IMR-90 (cell line): Measurements from ENCODE around the gene SPINT2. TPM values are rescaled to one million over a fixed set of nuclear protein-coding genes. Genes with fewer than 3 reads are reported as not detected.
A peak's percentile ranks its signal among the peaks of the same experiment; 100 is the strongest.

Source experiments
- ATAC-seq: fragments of 200-7000 bp; cut with Tn5 transposase; 2 replicates; pipeline ENCODE4 v1.9.1; 2020; ENCODE audit warnings: low read depth, mild to moderate bottlenecking, moderate library complexity
- BruUV-seq: library from RNA; stranded (reverse); fragments of 400-500 nt; replicated peaks from 2 replicates; lab custom pipeline; 2021; lab: Mats Ljungman, UMichigan
- CTCF ChIA-PET: fragments of 300-600 bp; formaldehyde crosslinking; extraction: SDS; loops from one replicate; lab custom pipeline; 2021; ENCODE audit warnings: antibody characterized with exemption; lab: Yijun Ruan, JAX
- POLR2A ChIA-PET: fragments of 300-600 bp; sonication (Branson Sonifier 250); formaldehyde crosslinking; loops from one replicate; lab custom pipeline; 2022; ENCODE audit warnings: antibody characterized with exemption; ENCODE audit not compliant: unreplicated experiment; lab: Charles Lee
- DNase-seq: peaks from one replicate; pipeline ENCODE4 v3.0.0; 2013
- H2AFZ ChIP-seq: replicated peaks from 2 replicates; pipeline ENCODE3; 2013; ENCODE audit warnings: low read length, mild to moderate bottlenecking; ENCODE audit not compliant: poor library complexity
- H2AK5ac ChIP-seq: 2 replicates; pipeline ENCODE4 v1.6.1; 2013; ENCODE audit warnings: low read depth, low read length, inconsistent platforms
- H2AK9ac ChIP-seq: replicated peaks from 2 replicates; pipeline ENCODE3; 2013; ENCODE audit warnings: mild to moderate bottlenecking, low read depth, low read length, moderate library complexity; ENCODE audit not compliant: poor library complexity
- H2BK120ac ChIP-seq: 2 replicates; pipeline ENCODE4 v1.6.1; 2013; ENCODE audit warnings: low read depth, low read length, inconsistent platforms
- H2BK15ac ChIP-seq: 3 replicates; pipeline ENCODE4 v1.6.1; 2013; ENCODE audit warnings: low read depth, low read length, inconsistent platforms
- H2BK20ac ChIP-seq: 2 replicates; pipeline ENCODE4 v1.6.1; 2013; ENCODE audit warnings: low read depth, mild to moderate bottlenecking, inconsistent platforms, low read length, moderate library complexity
- H2BK5ac ChIP-seq: 2 replicates; pipeline ENCODE4 v1.6.1; 2013; ENCODE audit warnings: mild to moderate bottlenecking, low read depth, low read length, inconsistent platforms; ENCODE audit not compliant: poor library complexity, severe bottlenecking
- H3K14ac ChIP-seq: replicated peaks from 2 replicates; pipeline ENCODE4 v1.6.1; 2013; ENCODE audit warnings: low read depth, low read length, inconsistent platforms
- H3K18ac ChIP-seq: 2 replicates; pipeline ENCODE4 v1.6.1; 2013; ENCODE audit warnings: low read depth, low read length, control low read depth
- H3K23ac ChIP-seq: 2 replicates; pipeline ENCODE4 v1.6.1; 2013; ENCODE audit warnings: low read depth, low read length, inconsistent platforms
- H3K27ac ChIP-seq: 2 replicates; pipeline ENCODE4 v1.5.1; 2013; ENCODE audit warnings: mild to moderate bottlenecking, control low read depth, low read length; ENCODE audit not compliant: insufficient read depth
- H3K27me3 ChIP-seq: 2 replicates; pipeline ENCODE4 v1.6.1; 2013; ENCODE audit warnings: low read length; ENCODE audit not compliant: control insufficient read depth, insufficient read depth
- H3K36me3 ChIP-seq: 2 replicates; pipeline ENCODE4 v1.6.1; 2013; ENCODE audit warnings: low read length, mixed read lengths; ENCODE audit not compliant: control insufficient read depth, insufficient read depth
- H3K4ac ChIP-seq: 2 replicates; pipeline ENCODE4 v1.6.1; 2013; ENCODE audit warnings: low read depth, low read length, inconsistent platforms
- H3K4me1 ChIP-seq: 2 replicates; pipeline ENCODE4 v1.6.1; 2013; ENCODE audit warnings: low read length, mixed read lengths; ENCODE audit not compliant: control insufficient read depth, insufficient read depth
- H3K4me2 ChIP-seq: 2 replicates; pipeline ENCODE4 v1.6.1; 2013; ENCODE audit warnings: low read depth, mild to moderate bottlenecking, control low read depth, low read length, moderate library complexity
- H3K4me3 ChIP-seq: 2 replicates; pipeline ENCODE4 v1.5.1; 2013; ENCODE audit warnings: low read depth, mild to moderate bottlenecking, control low read depth, low read length, moderate library complexity; ENCODE audit not compliant: insufficient read depth
- H3K56ac ChIP-seq: 2 replicates; pipeline ENCODE4 v1.6.1; 2013; ENCODE audit warnings: low read length, inconsistent platforms; ENCODE audit not compliant: insufficient read depth; ENCODE audit errors: extremely low read depth
- H3K79me1 ChIP-seq, 2 experiments: 2 replicates each; pipeline ENCODE4 v1.6.1; 2013; ENCODE audit warnings: low read length in 2 of 2, inconsistent platforms in 1 of 2, low read depth in 1 of 2
- H3K9ac ChIP-seq: 2 replicates; pipeline ENCODE4 v1.6.1; 2013; ENCODE audit warnings: low read depth, low read length, control low read depth
- H3K9me1 ChIP-seq: 2 replicates; pipeline ENCODE4 v1.6.1; 2013; ENCODE audit warnings: low read length, inconsistent platforms; ENCODE audit not compliant: insufficient read depth
- H3K9me3 ChIP-seq: 2 replicates; pipeline ENCODE4 v1.6.1; 2013; ENCODE audit warnings: low read length; ENCODE audit not compliant: control insufficient read depth, insufficient read depth
- H4K20me1 ChIP-seq: 2 replicates; pipeline ENCODE4 v1.6.1; 2013; ENCODE audit warnings: low read length, inconsistent platforms; ENCODE audit not compliant: insufficient read depth
- H4K5ac ChIP-seq: 2 replicates; pipeline ENCODE4 v1.6.1; 2013; ENCODE audit warnings: mild to moderate bottlenecking, low read depth, low read length, control low read depth
- H4K8ac ChIP-seq, 2 experiments: 2 replicates each; pipeline ENCODE4 v1.6.1; 2013; ENCODE audit warnings: low read depth in 2 of 2, low read length in 2 of 2, control low read depth in 1 of 2, inconsistent platforms in 1 of 2
- H4K91ac ChIP-seq: 2 replicates; pipeline ENCODE4 v1.6.1; 2013; ENCODE audit warnings: low read depth, low read length, inconsistent platforms; ENCODE audit not compliant: insufficient read depth
- BHLHE40 ChIP-seq: fragments of 150-350 bp; IDR thresholded peaks from 2 replicates; pipeline ENCODE4 v1.6.1; 2016; ENCODE audit warnings: mild to moderate bottlenecking, low read depth, low read length
- CEBPB ChIP-seq: IDR thresholded peaks from 2 replicates; pipeline ENCODE4 v1.6.1; 2012; ENCODE audit warnings: low read depth, low read length, improper control_type of control experiment
- CHD1 ChIP-seq: IDR thresholded peaks from 2 replicates; pipeline ENCODE4 v1.6.1; 2012; ENCODE audit warnings: low read depth, low read length, improper control_type of control experiment
- CTCF ChIP-seq: conservative IDR thresholded peaks from 2 replicates; pipeline ENCODE4 v1.5.1; 2012; ENCODE audit warnings: mild to moderate bottlenecking, low read depth, low read length, improper control_type of control experiment
- ELK1 ChIP-seq: fragments of 150-350 bp; IDR thresholded peaks from 2 replicates; pipeline ENCODE4 v1.6.1; 2016; ENCODE audit warnings: low read depth, mild to moderate bottlenecking, low read length, moderate library complexity, borderline replicate concordance
- FOS ChIP-seq: fragments of 150-350 bp; IDR thresholded peaks from 2 replicates; pipeline ENCODE4 v1.6.1; 2016; ENCODE audit warnings: low read depth, low read length
- MAFK ChIP-seq: IDR thresholded peaks from 2 replicates; pipeline ENCODE4 v1.6.1; 2012; ENCODE audit warnings: low read depth, low read length, improper control_type of control experiment
- MAZ ChIP-seq: IDR thresholded peaks from 2 replicates; pipeline ENCODE4 v1.6.1; 2012; ENCODE audit warnings: low read depth, mild to moderate bottlenecking, low read length, improper control_type of control experiment, moderate library complexity, borderline replicate concordance
- MXI1 ChIP-seq: IDR thresholded peaks from 2 replicates; pipeline ENCODE4 v1.6.1; 2012; ENCODE audit warnings: low read depth, mild to moderate bottlenecking, low read length, moderate library complexity, borderline replicate concordance
- NFE2L2 ChIP-seq: fragments of 150-350 bp; IDR thresholded peaks from 2 replicates; pipeline ENCODE4 v1.6.1; 2016; ENCODE audit warnings: low read depth, mild to moderate bottlenecking, low read length
- POLR2A ChIP-seq: IDR thresholded peaks from 2 replicates; pipeline ENCODE4 v1.6.1; 2012; ENCODE audit warnings: mild to moderate bottlenecking, low read depth, low read length
- RAD21 ChIP-seq: IDR thresholded peaks from 2 replicates; pipeline ENCODE4 v1.6.1; 2012; ENCODE audit warnings: low read length, improper control_type of control experiment
- RCOR1 ChIP-seq: IDR thresholded peaks from 2 replicates; pipeline ENCODE4 v1.6.1; 2012; ENCODE audit warnings: mild to moderate bottlenecking, low read length, improper control_type of control experiment; ENCODE audit not compliant: insufficient replicate concordance
- RFX5 ChIP-seq: IDR thresholded peaks from 2 replicates; pipeline ENCODE4 v1.8.0; 2012; ENCODE audit warnings: low read depth, mild to moderate bottlenecking, low read length, moderate library complexity
- SMC3 ChIP-seq: fragments of 150-350 bp; IDR thresholded peaks from 2 replicates; pipeline ENCODE4 v1.6.1; 2016; ENCODE audit warnings: low read depth, mild to moderate bottlenecking, antibody characterized with exemption, low read length, moderate library complexity
- USF2 ChIP-seq: fragments of 150-350 bp; IDR thresholded peaks from 2 replicates; pipeline ENCODE4 v1.6.1; 2017; ENCODE audit warnings: mild to moderate bottlenecking, antibody characterized with exemption, low read length, low read depth
- WGBS, 2 experiments: methylation state at CpG; one replicate each; pipeline versions ENCODE4 v1.1.5 to v1.1.7; 2013; ENCODE audit warnings: missing lambda C conversion rate in 2 of 2; ENCODE audit not compliant: insufficient read length in 1 of 2; ENCODE audit errors: extremely low coverage in 2 of 2; 5-methylcytosine and 5-hydroxymethylcytosine counted together
- dilution Hi-C: fragments of 300-500 bp; cut with HindIII; formaldehyde crosslinking; loops from one replicate; pipeline ENCODE4 v1.14.3; 2018; ENCODE audit warnings: low sequenced_read_pairs; ENCODE audit not compliant: unreplicated experiment
- in situ Hi-C: fragments of 300-500 bp; cut with MboI; formaldehyde crosslinking; loops from 3 replicates; pipeline ENCODE4 v1.14.3; 2019; ENCODE audit warnings: low sequenced_read_pairs, inconsistent platforms, mixed read lengths
- intact Hi-C: fragments of 100-400 bp; cut with micrococcal nuclease; formaldehyde crosslinking; loops from 2 replicates; pipeline ENCODE4 v1.10.0; 2022
- polyA plus RNA-seq, 3 experiments: library from polyadenylated mRNA; depleted of rRNA; stranded (reverse); fragments of >200 nt; gene quantifications; 2 replicates each; pipeline ENCODE4 v1.2.3, GENCODE V29; 2012; ENCODE audit warnings: low replicate concordance in 1 of 3
- total RNA-seq: library from RNA; depleted of rRNA; stranded (reverse); fragments of >200 nt; gene quantifications from 2 replicates; pipeline ENCODE4 v1.2.3, GENCODE V29; 2012

Gene SPINT2
- total and polyA plus RNA-seq, 2 of the 4 experiments (the other 2 are of a cell fraction): 0.54 to 1.2 TPM

- H4K8ac ChIP-seq: peak overlapping the region; percentile 83 to 98; a peak in 3 of 4 replicates
- H3K9me3 ChIP-seq: no peaks in the 10 kb centered on the region
- POLR2A ChIA-PET: no interaction called here
- H2BK15ac ChIP-seq: peak overlapping the region; percentile 25; the same call in 2 of the 3 replicates
- WGBS, 2 experiments: no CpG with 5 or more reads among the region's 5 CpGs
- H2BK5ac ChIP-seq: peak overlapping the region; percentile 16
- H3K9ac ChIP-seq: 0 out of 2 replicates have a peak overlapping the region, but pooled peaks have one; percentile 2
- H4K5ac ChIP-seq: peak overlapping the region; percentile 84
- H3K18ac ChIP-seq: peak overlapping the region; percentile 68
- CTCF ChIA-PET: interaction anchor here (0.8 kb wide), 1 partner anchor 68 kb away, joined by 3 read pairs; no protein-coding TSS in a partner anchor
- H3K79me1 ChIP-seq: no peaks in the 10 kb centered on the region
- no peak overlapping the region for H3K4me2 ChIP-seq
- no peaks in the 10 kb centered on the region for H3K36me3 ChIP-seq
- H2BK120ac ChIP-seq: peak overlapping the region; percentile 89
- H3K27ac ChIP-seq: peak overlapping the region; percentile 30; the same call in 1 of the 2 replicates
- no peaks in the 10 kb centered on the region; the same call in 1 of the 2 replicates for H3K27me3 ChIP-seq
- dilution Hi-C loops (no loop called here), intact Hi-C loops (no loop called here), in situ Hi-C loops (no loop called here)
- TF ChIP-seq RAD21 (no peak), CEBPB (no peak), CTCF (no peak), MAZ (no peak), FOS (no peak), POLR2A (no peak), NFE2L2 (no peak), ELK1 (no peak), MXI1 (no peak), USF2 (no peak), RCOR1 (no peak), MAFK (no peak), CHD1 (no peak), BHLHE40 (no peak), RFX5 (no peak), SMC3 (no peak)
- no peak for DNase-seq
- H3K9me1 ChIP-seq: peaks cover 3% of the 10 kb centered on the region; the same call in 1 of the 2 replicates
- peak overlapping the region; percentile 82 for H3K4ac ChIP-seq
- H3K56ac ChIP-seq: no peak overlapping the region
- no peak overlapping the region for H3K4me3 ChIP-seq
- peak overlapping the region; percentile 70 for H4K91ac ChIP-seq
- 0 out of 2 replicates have a peak overlapping the region, but pooled peaks have one; percentile 27 for H3K23ac ChIP-seq
- H4K20me1 ChIP-seq: no peaks in the 10 kb centered on the region
- no peak overlapping the region for H2AFZ ChIP-seq
- no TSS peak for BruUV-seq
- H3K14ac ChIP-seq: peak overlapping the region; percentile 13; the same call in 1 of the 2 replicates
- H2BK20ac ChIP-seq: peak overlapping the region; percentile 29; the same call in 1 of the 2 replicates
- H2AK5ac ChIP-seq: peak overlapping the region; percentile 41
- ATAC-seq: no peak
- H2AK9ac ChIP-seq: no peak overlapping the region
- peaks cover 31% of the 10 kb centered on the region for H3K4me1 ChIP-seq
These were observed 12.0 kb upstream of the SPINT2 start for GRCh38 chr19:38252385-38252784.
